Airway epithelial cell (primary cell): ENCODE measurements around the gene YAF2. TPM values are rescaled to one million over a fixed set of nuclear protein-coding genes. Genes with fewer than 3 reads are reported as not detected.

ENCODE experiments used
- total RNA-seq: library from RNA; depleted of rRNA; stranded (reverse); fragments of >200 nt; gene quantifications from 2 replicates; pipeline ENCODE4 v1.2.3, GENCODE V29; 2015

Gene YAF2, protein sequence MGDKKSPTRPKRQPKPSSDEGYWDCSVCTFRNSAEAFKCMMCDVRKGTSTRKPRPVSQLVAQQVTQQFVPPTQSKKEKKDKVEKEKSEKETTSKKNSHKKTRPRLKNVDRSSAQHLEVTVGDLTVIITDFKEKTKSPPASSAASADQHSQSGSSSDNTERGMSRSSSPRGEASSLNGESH
- total RNA-seq: 3.1 and 6.3 TPM in 2 replicates

DNA sequence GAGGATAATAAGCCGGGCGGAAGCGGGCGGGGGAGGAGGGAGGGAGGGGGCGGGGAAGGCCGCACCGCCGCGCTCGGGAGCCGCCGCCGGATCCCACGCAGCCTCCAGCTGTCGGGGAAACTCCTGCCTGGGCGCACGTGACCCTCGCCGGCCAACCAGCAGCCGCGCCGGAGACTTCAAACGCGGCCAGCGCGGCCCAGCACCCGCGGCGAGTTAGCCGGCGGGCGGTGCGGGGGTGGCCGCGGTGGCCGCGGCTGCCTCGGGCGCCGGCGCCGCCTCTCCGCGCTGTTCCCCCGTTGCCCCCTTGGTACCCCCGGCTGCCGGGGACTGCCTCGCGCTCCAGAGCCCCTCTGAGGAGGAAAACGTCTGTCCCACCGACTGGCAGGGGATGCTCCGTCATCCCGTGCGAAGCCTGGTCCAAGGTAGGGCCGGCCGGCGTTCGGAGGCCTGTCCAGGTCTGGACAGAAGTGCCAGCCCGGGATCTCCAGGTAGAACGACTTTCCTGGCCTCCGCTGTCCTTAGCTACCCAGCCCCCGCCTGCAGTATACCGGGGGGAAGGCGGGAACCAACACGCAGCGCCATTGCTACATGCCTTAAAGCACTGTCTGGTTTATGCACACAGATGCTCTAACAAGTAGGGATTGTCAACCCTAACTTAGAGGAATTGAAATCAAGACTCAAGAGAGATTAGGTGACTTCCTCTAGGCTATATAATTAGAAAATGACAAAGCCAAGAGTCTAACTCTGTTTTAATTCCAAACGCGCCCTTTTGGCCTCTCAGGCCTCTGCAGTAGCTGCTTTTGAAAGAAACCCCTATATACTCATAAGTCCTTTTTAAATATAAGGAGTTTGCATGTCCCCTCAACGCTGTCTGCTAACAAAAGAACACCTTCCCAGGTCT is at the start of gene YAF2:
Gene YAF2, minus strand, starts transcription at position 9 of the 901 bp plus-strand sequence. CDS start 68 bp downstream, outside the sequence.

DNA sequence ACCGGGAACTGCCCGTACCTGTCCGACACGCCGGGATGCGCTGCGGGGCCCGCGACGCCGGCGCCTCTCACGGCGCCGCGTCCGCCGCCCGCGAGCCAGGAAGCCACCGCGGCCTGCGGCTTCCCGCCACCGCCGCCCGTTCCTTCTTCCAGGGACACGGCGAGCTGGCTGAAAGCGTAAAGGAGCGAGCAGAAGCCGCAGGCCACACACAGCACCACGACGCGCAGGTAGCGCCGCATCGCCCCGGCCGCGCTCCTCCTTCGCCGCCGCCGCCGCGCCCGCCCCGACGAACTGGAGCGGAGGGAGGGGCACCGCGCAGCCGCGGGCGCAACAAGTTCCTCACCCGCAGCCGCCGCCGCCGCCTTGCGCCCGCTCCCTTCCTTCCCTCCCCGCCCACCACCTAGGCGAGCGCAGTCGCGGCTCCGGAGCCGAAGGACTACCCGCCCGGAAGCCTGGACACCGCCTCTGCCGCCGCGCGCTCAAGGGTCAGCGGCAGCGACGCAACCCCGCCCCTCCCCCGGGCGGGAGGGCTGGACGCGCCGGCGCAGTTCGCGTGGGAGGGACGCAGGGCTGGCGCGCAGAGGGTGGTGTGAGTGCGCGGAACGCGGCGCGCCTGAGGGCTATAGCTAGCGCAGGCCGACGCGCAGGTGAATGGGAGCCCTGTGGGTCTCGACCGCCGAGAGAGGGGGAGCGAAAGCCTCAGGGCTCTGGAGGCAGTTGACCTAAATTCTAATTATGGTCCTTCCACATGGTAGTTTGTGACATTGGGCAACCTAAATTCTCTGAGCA is 93.4 kb downstream of the YAF2 start, which contains the start of gene GXYLT1:
Gene GXYLT1, minus strand, starts transcription at position 467 of the 789 bp plus-strand sequence. Its CDS starts 228 bp downstream, at position 239.

Other genes starting within 250 kb of the YAF2 start
- gene GXYLT1, start 93.4 kb downstream of the YAF2 start, total RNA-seq: 5.0 and 6.3 TPM in 2 replicates
- gene ZCRB1, start 87.8 kb upstream of the YAF2 start, total RNA-seq: 28.4 and 32.7 TPM in 2 replicates
- gene PPHLN1, start 87.9 kb upstream of the YAF2 start, total RNA-seq: 54.8 and 57.8 TPM in 2 replicates